ENCODE results near the gene CLDND2. TPM values are rescaled to one million over a fixed set of nuclear protein-coding genes. Genes with fewer than 3 reads are reported as not detected.

Gene CLDND2
- total RNA-seq, 1 donor, result 0.36 TPM

- TF ChIP-seq CTCF (IDR thresholded peaks at IDR 0.05; ENCODE audit: insufficient read depth, low read length), result no peak
- H3K4me3 ChIP-seq (ENCODE audit: low read depth, low read length), result no peak overlapping the region
- DNase-seq (ENCODE audit: low read depth), result no peak
Measured at GRCh38 chr19:51354742-51355148, 14.1 kb downstream of the CLDND2 start.

GRCh38 chr19:51354103-51354741, 14.6 kb downstream of the CLDND2 start:
- H3K4me3 ChIP-seq (ENCODE audit: low read depth, low read length), result no peak overlapping the region
- DNase-seq (ENCODE audit: low read depth), result no peak
- no peak for TF ChIP-seq CTCF (IDR thresholded peaks at IDR 0.05; ENCODE audit: insufficient read depth, low read length)

- TF ChIP-seq CTCF (IDR thresholded peaks at IDR 0.05; ENCODE audit: insufficient read depth, low read length), result no peak
- DNase-seq (ENCODE audit: low read depth), result no peak
- no peak overlapping the region for H3K4me3 ChIP-seq (ENCODE audit: low read depth, low read length)
Measured at GRCh38 chr19:51352783-51353360, 15.9 kb downstream of the CLDND2 start.

- H3K4me3 ChIP-seq (ENCODE audit: low read depth, low read length), result no peak overlapping the region
- no peak for TF ChIP-seq CTCF (IDR thresholded peaks at IDR 0.05; ENCODE audit: insufficient read depth, low read length)
- DNase-seq (ENCODE audit: low read depth), result no peak
Measured at GRCh38 chr19:51351266-51351990, 17.4 kb downstream of the CLDND2 start.

- no peak for TF ChIP-seq CTCF (IDR thresholded peaks at IDR 0.05; ENCODE audit: insufficient read depth, low read length)
- no peak for DNase-seq (ENCODE audit: low read depth)
- no peak overlapping the region for H3K4me3 ChIP-seq (ENCODE audit: low read depth, low read length)
Measured at GRCh38 chr19:51347209-51347928, 21.4 kb downstream of the CLDND2 start.

GRCh38 chr19:51346742-51347141, 22.1 kb downstream of the CLDND2 start:
- no peak overlapping the region for H3K4me3 ChIP-seq (ENCODE audit: low read depth, low read length)
- DNase-seq (ENCODE audit: low read depth), result no peak
- TF ChIP-seq CTCF (IDR thresholded peaks at IDR 0.05; ENCODE audit: insufficient read depth, low read length), result no peak
